Measurements from ENCODE around the gene FUT8.
"Not testable (repeated sequence)": the region's sequence is repeated elsewhere in the genome, so short reads cannot be mapped to it uniquely, and the experiment has no call there.

FUT8 gene

GRCh38 chr14:65599375-65599774 is 186.8 kb downstream of the FUT8 start:
- Mint-ChIP-seq H3K4me3 (no peak overlapping the region), H3K9me3 (no peaks in the 10 kb centered on the region), H3K36me3 (ENCODE audit: low read depth) (no peaks in the 10 kb centered on the region), H3K27ac (no peak overlapping the region), H3K27me3 (ENCODE audit: low read depth) (no peaks in the 10 kb centered on the region), H3K4me1 (ENCODE audit: low read depth) (peaks cover under 1% of the 10 kb centered on the region)

GRCh38 chr14:65600742-65601141 is 188.2 kb downstream of the FUT8 start:
- Mint-ChIP-seq H3K4me1 (ENCODE audit: low read depth) (peaks cover 3% of the 10 kb centered on the region), H3K27me3 (ENCODE audit: low read depth) (no peaks in the 10 kb centered on the region), H3K27ac (no peak overlapping the region), H3K4me3 (no peak overlapping the region), H3K36me3 (ENCODE audit: low read depth) (no peaks in the 10 kb centered on the region), H3K9me3 (no peaks in the 10 kb centered on the region)

GRCh38 chr14:65604535-65604934 is 192.0 kb downstream of the FUT8 start:
- Mint-ChIP-seq H3K4me1 (ENCODE audit: low read depth) (peaks cover 4% of the 10 kb centered on the region), H3K27me3 (ENCODE audit: low read depth) (no peaks in the 10 kb centered on the region), H3K27ac (no peak overlapping the region), H3K4me3 (no peak overlapping the region), H3K36me3 (ENCODE audit: low read depth) (peaks cover 3% of the 10 kb centered on the region), H3K9me3 (no peaks in the 10 kb centered on the region)

GRCh38 chr14:65604936-65605335 is 192.4 kb downstream of the FUT8 start:
- Mint-ChIP-seq H3K27ac (no peak overlapping the region), H3K4me1 (ENCODE audit: low read depth) (peaks cover 4% of the 10 kb centered on the region), H3K4me3 (no peak overlapping the region), H3K9me3 (no peaks in the 10 kb centered on the region), H3K36me3 (ENCODE audit: low read depth) (peaks cover 3% of the 10 kb centered on the region), H3K27me3 (ENCODE audit: low read depth) (no peaks in the 10 kb centered on the region)

- no peak overlapping the region for H3K4me3 Mint-ChIP-seq
- H3K36me3 Mint-ChIP-seq (ENCODE audit: low read depth): peaks cover 7% of the 10 kb centered on the region
- peaks cover 6% of the 10 kb centered on the region for H3K4me1 Mint-ChIP-seq (ENCODE audit: low read depth)
- no peak overlapping the region for H3K27ac Mint-ChIP-seq
- H3K27me3 Mint-ChIP-seq (ENCODE audit: low read depth): no peaks in the 10 kb centered on the region
- no peaks in the 10 kb centered on the region for H3K9me3 Mint-ChIP-seq
Observed at GRCh38 chr14:65606460-65606859, 193.9 kb downstream of the FUT8 start.

- H3K27ac Mint-ChIP-seq: no peak overlapping the region
Observed at GRCh38 chr14:65613131-65613650, 200.7 kb downstream of the FUT8 start.

GRCh38 chr14:65618996-65619395 is 206.5 kb downstream of the FUT8 start:
- Mint-ChIP-seq H3K36me3 (ENCODE audit: low read depth) (peaks cover 25% of the 10 kb centered on the region), H3K27ac (no peak overlapping the region)

More at GRCh38 chr14:65613131-65613650, 200.7 kb downstream of the FUT8 start:
- H3K27me3 Mint-ChIP-seq (ENCODE audit: low read depth): no peaks in the 10 kb centered on the region
- peaks cover 32% of the 10 kb centered on the region for H3K36me3 Mint-ChIP-seq (ENCODE audit: low read depth)
- no peaks in the 10 kb centered on the region for H3K9me3 Mint-ChIP-seq
- no peak overlapping the region for H3K4me3 Mint-ChIP-seq
- H3K4me1 Mint-ChIP-seq (ENCODE audit: low read depth): peaks cover 9% of the 10 kb centered on the region

GRCh38 chr14:65620195-65620594 is 207.7 kb downstream of the FUT8 start:
- Mint-ChIP-seq H3K4me1 (ENCODE audit: low read depth) (peaks cover under 1% of the 10 kb centered on the region), H3K27ac (no peak overlapping the region), H3K36me3 (ENCODE audit: low read depth) (peaks cover 22% of the 10 kb centered on the region), H3K4me3 (no peak overlapping the region), H3K27me3 (ENCODE audit: low read depth) (no peaks in the 10 kb centered on the region), H3K9me3 (no peaks in the 10 kb centered on the region)

More at GRCh38 chr14:65618996-65619395, 206.5 kb downstream of the FUT8 start:
- Mint-ChIP-seq H3K9me3 (no peaks in the 10 kb centered on the region), H3K27me3 (ENCODE audit: low read depth) (no peaks in the 10 kb centered on the region), H3K4me1 (ENCODE audit: low read depth) (peaks cover 4% of the 10 kb centered on the region), H3K4me3 (no peak overlapping the region)

GRCh38 chr14:65622703-65623102 is 210.2 kb downstream of the FUT8 start:
- Mint-ChIP-seq H3K4me1 (ENCODE audit: low read depth) (peaks cover 3% of the 10 kb centered on the region), H3K27ac (no peak overlapping the region), H3K4me3 (no peak overlapping the region), H3K27me3 (ENCODE audit: low read depth) (no peaks in the 10 kb centered on the region), H3K36me3 (ENCODE audit: low read depth) (peaks cover 11% of the 10 kb centered on the region), H3K9me3 (no peaks in the 10 kb centered on the region)

- no peak overlapping the region for H3K4me3 Mint-ChIP-seq
- H3K27me3 Mint-ChIP-seq (ENCODE audit: low read depth): no peaks in the 10 kb centered on the region
- no peaks in the 10 kb centered on the region for H3K9me3 Mint-ChIP-seq
- H3K4me1 Mint-ChIP-seq (ENCODE audit: low read depth): peaks cover 3% of the 10 kb centered on the region
- H3K27ac Mint-ChIP-seq: no peak overlapping the region
- peaks cover 9% of the 10 kb centered on the region for H3K36me3 Mint-ChIP-seq (ENCODE audit: low read depth)
Observed at GRCh38 chr14:65623759-65624158, 211.2 kb downstream of the FUT8 start.

- peaks cover 11% of the 10 kb centered on the region for H3K36me3 Mint-ChIP-seq (ENCODE audit: low read depth)
- H3K4me1 Mint-ChIP-seq (ENCODE audit: low read depth): peaks cover 3% of the 10 kb centered on the region
- H3K27me3 Mint-ChIP-seq (ENCODE audit: low read depth): no peaks in the 10 kb centered on the region
- H3K27ac Mint-ChIP-seq: no peak overlapping the region
- no peak overlapping the region for H3K4me3 Mint-ChIP-seq
- H3K9me3 Mint-ChIP-seq: no peaks in the 10 kb centered on the region
Observed at GRCh38 chr14:65627315-65627714, 214.8 kb downstream of the FUT8 start.

GRCh38 chr14:65628664-65629063 is 216.1 kb downstream of the FUT8 start:
- peaks cover 4% of the 10 kb centered on the region for H3K4me1 Mint-ChIP-seq (ENCODE audit: low read depth)
- no peaks in the 10 kb centered on the region for H3K9me3 Mint-ChIP-seq
- no peak overlapping the region for H3K4me3 Mint-ChIP-seq
- no peak overlapping the region for H3K27ac Mint-ChIP-seq
- peaks cover 17% of the 10 kb centered on the region for H3K36me3 Mint-ChIP-seq (ENCODE audit: low read depth)
- no peaks in the 10 kb centered on the region for H3K27me3 Mint-ChIP-seq (ENCODE audit: low read depth)

- no peak overlapping the region for H3K4me3 Mint-ChIP-seq
- peaks cover 8% of the 10 kb centered on the region for H3K9me3 Mint-ChIP-seq
- H3K27me3 Mint-ChIP-seq (ENCODE audit: low read depth): no peaks in the 10 kb centered on the region
- peaks cover 13% of the 10 kb centered on the region for H3K4me1 Mint-ChIP-seq (ENCODE audit: low read depth)
- peaks cover 30% of the 10 kb centered on the region for H3K36me3 Mint-ChIP-seq (ENCODE audit: low read depth)
- H3K27ac Mint-ChIP-seq: no peak overlapping the region
Observed at GRCh38 chr14:65631040-65631439, 218.5 kb downstream of the FUT8 start.

GRCh38 chr14:65632487-65632886 is 220.0 kb downstream of the FUT8 start:
- H3K27ac Mint-ChIP-seq: no peak overlapping the region
- H3K4me3 Mint-ChIP-seq: no peak overlapping the region
- H3K27me3 Mint-ChIP-seq (ENCODE audit: low read depth): no peaks in the 10 kb centered on the region
- peaks cover 12% of the 10 kb centered on the region for H3K9me3 Mint-ChIP-seq
- peaks cover 34% of the 10 kb centered on the region for H3K36me3 Mint-ChIP-seq (ENCODE audit: low read depth)
- H3K4me1 Mint-ChIP-seq (ENCODE audit: low read depth): peaks cover 27% of the 10 kb centered on the region

- H3K27ac Mint-ChIP-seq; H3K27me3 Mint-ChIP-seq (ENCODE audit: low read depth); H3K4me3 Mint-ChIP-seq: not testable (repeated sequence)
- H3K36me3 Mint-ChIP-seq (ENCODE audit: low read depth): peaks cover 42% of the 10 kb centered on the region
- H3K4me1 Mint-ChIP-seq (ENCODE audit: low read depth): peaks cover 38% of the 10 kb centered on the region
- H3K9me3 Mint-ChIP-seq: peaks cover 12% of the 10 kb centered on the region
Observed at GRCh38 chr14:65633666-65634065, 221.1 kb downstream of the FUT8 start.

GRCh38 chr14:65637780-65638179 is 225.2 kb downstream of the FUT8 start:
- peak overlapping the region; percentile 30 for H3K4me3 Mint-ChIP-seq
- peak overlapping the region; percentile 73 for H3K27ac Mint-ChIP-seq
- peaks cover 46% of the 10 kb centered on the region for H3K4me1 Mint-ChIP-seq (ENCODE audit: low read depth)
- H3K27me3 Mint-ChIP-seq (ENCODE audit: low read depth): no peaks in the 10 kb centered on the region
- H3K9me3 Mint-ChIP-seq: peaks cover 12% of the 10 kb centered on the region
- H3K36me3 Mint-ChIP-seq (ENCODE audit: low read depth): peaks cover 48% of the 10 kb centered on the region
